Activated naive CD4-positive, alpha-beta T cell treated with anti-CD3 and anti-CD28 coated beads, Interleukin-2, amount 10 ng/mL, durations not matched to agents 7 days and 5 days (primary cell): ENCODE results near the gene PRM1.
A peak's percentile ranks its signal among the peaks of the same experiment; 100 is the strongest.
"Not testable (repeated sequence)": the region's sequence is repeated elsewhere in the genome, so short reads cannot be mapped to it uniquely, and the experiment has no call there.

Experiments
- CTCF ChIA-PET: fragments of 350-600 bp; sonication (Branson Sonifier 250); formaldehyde crosslinking; loops from one replicate; lab custom pipeline; 2021; ENCODE audit warnings: antibody characterized with exemption; lab: Charles Lee
- DNase-seq: peaks from one replicate; pipeline ENCODE4 v3.0.0-alpha.2; 2020
- H3K27ac Mint-ChIP-seq: one replicate; pipeline ENCODE4 v1.8.0; 2021; ENCODE audit warnings: mild to moderate bottlenecking, moderate library complexity, mixed read lengths
- H3K27me3 Mint-ChIP-seq: one replicate; pipeline ENCODE4 v1.8.0; 2021; ENCODE audit warnings: mild to moderate bottlenecking, mixed read lengths
- H3K36me3 Mint-ChIP-seq: one replicate; pipeline ENCODE4 v1.8.0; 2021; ENCODE audit warnings: mixed read lengths
- H3K4me1 Mint-ChIP-seq: one replicate; pipeline ENCODE4 v1.8.0; 2021; ENCODE audit warnings: mixed read lengths
- H3K4me3 Mint-ChIP-seq: one replicate; pipeline ENCODE4 v1.8.0; 2021; ENCODE audit warnings: mild to moderate bottlenecking, moderate library complexity, mixed read lengths
- H3K9me3 Mint-ChIP-seq: one replicate; pipeline ENCODE4 v1.8.0; 2021; ENCODE audit warnings: mixed read lengths

PRM1 gene

DNA sequence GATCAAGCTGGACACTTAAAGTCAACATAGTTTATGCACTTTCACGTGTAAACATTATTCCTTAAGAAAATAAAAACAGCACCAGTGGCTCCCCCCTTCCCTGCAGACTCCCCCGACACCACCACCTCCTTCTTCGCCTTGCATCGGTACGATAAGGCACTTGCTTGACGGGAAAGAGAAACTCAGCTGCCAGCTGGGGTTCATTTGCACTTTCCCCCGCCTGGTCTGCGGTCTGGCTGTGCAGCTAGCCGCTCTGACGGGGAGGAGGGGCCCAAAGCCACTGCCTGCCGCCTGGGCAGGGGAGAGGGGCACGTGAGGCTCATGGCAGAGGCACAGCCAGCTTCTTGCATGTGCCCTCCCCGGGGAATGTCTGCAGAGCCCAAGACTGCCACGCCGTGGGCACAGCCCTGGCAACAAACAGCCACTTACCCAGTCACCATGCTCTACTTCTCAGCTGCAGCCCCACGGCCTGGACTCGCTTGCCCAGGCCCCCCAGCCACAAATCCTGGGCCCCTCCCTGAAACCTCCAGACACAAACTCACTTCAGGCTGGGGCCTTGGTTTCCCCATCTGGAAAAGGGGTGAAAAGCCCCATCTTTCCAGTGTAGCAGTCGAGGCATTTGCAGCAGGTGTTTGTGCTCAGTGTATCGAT is 16.5 kb upstream of the PRM1 start:
- Mint-ChIP-seq H3K27me3 (peaks cover 10% of the 10 kb centered on the region), H3K4me1 (peaks cover 81% of the 10 kb centered on the region), H3K27ac (peak overlapping the region; percentile 84), H3K4me3 (peak overlapping the region; percentile 43), H3K9me3 (no peaks in the 10 kb centered on the region), H3K36me3 (peaks cover 3% of the 10 kb centered on the region)
- CTCF ChIA-PET = interaction anchor here (0.9 to 1.9 kb wide), 8 partner anchors 10 to 326 kb away, joined by 3 to 9 read pairs (median 4); partner anchors contain the start of gene SOCS1
- peak; percentile 90 for DNase-seq

DNA sequence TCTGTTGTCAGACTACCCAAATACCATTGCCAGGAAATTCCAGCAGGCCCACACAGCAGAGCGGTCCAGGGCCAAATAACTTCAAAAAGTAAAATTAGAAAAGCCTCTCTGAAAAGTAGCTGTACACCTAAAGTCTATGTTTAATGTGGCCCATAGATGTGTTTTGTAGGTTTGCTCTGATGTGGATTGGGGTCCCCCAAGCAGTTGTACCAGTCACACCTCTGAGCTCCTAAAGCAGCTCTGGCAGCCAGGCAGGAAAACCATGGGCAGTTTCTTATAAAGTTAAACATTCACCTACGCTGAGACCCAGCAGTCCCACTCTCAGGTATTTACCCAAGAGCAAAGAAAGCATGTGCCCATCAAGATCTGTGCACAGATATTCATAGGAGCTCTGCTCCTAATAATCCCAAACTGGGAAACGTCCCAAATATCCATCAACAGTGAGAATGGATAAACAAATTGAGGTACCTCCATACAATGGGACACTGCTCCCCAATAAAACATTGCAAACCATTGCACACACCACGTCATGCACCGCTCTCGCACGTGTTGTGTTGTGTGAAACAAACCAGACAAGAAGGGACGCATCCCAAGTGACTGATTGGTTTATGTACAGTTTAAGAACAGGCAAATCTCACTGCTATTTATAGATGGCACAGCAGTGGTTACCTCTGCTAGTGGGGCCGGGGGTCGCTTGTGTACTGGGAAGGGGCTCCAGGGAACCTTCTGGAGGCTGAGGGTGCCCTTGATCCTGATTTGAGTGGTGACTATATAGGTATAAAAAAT is 15.8 kb upstream of the PRM1 start:
- peaks cover 16% of the 10 kb centered on the region for H3K27me3 Mint-ChIP-seq
- no peaks in the 10 kb centered on the region for H3K9me3 Mint-ChIP-seq
- H3K36me3 Mint-ChIP-seq = peaks cover 3% of the 10 kb centered on the region
- peaks cover 74% of the 10 kb centered on the region for H3K4me1 Mint-ChIP-seq
- H3K4me3 Mint-ChIP-seq = peak overlapping the region; percentile 46
- CTCF ChIA-PET = interaction anchor here (0.8 to 1.9 kb wide), 7 partner anchors 10 to 326 kb away, joined by 3 to 9 read pairs (median 3); partner anchors contain the start of gene SOCS1
- DNase-seq = no peak
- H3K27ac Mint-ChIP-seq = peak overlapping the region; percentile 84

DNA sequence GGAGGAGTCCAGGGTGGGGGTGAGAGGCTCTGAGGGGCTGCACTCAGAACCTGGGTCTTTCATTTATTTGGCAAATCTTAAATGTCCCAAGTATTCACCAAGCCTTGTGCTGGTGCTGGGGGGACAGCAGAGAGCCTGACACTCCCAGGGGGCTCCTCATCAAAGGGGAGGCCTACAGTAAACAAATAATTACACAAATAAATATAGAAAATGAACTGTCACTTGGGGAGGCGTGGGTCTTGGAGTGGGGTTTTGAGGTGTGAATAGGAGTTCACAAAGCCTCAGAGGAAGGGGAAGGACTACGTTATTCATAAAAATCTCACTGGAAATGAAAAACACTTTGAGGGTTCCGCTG is 15.2 kb upstream of the PRM1 start:
- H3K27ac Mint-ChIP-seq = peak overlapping the region; percentile 84

DNA sequence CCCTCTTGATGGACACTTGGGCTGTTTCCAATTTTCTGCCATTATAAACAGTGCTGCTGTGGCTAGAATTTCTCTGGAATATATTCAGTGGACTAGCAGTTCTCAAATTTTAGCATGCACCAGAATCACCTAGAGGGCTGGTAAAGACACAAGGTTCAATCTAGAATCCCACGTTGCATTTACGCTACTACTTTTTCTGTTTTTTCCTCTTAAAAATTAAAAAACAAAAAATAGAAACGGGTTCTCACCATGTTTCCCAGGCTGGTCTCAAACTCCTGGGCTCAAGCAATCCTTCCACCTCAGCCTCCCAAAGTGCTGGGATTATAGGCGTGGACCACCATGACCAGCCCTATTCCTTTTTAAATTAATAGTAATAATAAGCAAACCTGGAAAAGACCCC is 14.5 kb upstream of the PRM1 start:
- CTCF ChIA-PET = no interaction called here
- H3K36me3 Mint-ChIP-seq = peaks cover 3% of the 10 kb centered on the region
- no peak overlapping the region for H3K27ac Mint-ChIP-seq
- peaks cover 24% of the 10 kb centered on the region for H3K27me3 Mint-ChIP-seq
- peaks cover 68% of the 10 kb centered on the region for H3K4me1 Mint-ChIP-seq
- no peaks in the 10 kb centered on the region for H3K9me3 Mint-ChIP-seq
- no peak overlapping the region for H3K4me3 Mint-ChIP-seq
- no peak for DNase-seq

More for the DNA sequence above, 15.2 kb upstream of the PRM1 start:
- H3K4me1 Mint-ChIP-seq = peaks cover 72% of the 10 kb centered on the region
- no peaks in the 10 kb centered on the region for H3K9me3 Mint-ChIP-seq
- DNase-seq = no peak
- CTCF ChIA-PET = interaction anchor here (0.8 to 1.3 kb wide), 4 partner anchors 15 to 325 kb away, joined by 3 to 4 read pairs (median 3); no protein-coding TSS in a partner anchor
- peaks cover 22% of the 10 kb centered on the region for H3K27me3 Mint-ChIP-seq
- H3K36me3 Mint-ChIP-seq = peaks cover 3% of the 10 kb centered on the region
- H3K4me3 Mint-ChIP-seq = no peak overlapping the region

DNA sequence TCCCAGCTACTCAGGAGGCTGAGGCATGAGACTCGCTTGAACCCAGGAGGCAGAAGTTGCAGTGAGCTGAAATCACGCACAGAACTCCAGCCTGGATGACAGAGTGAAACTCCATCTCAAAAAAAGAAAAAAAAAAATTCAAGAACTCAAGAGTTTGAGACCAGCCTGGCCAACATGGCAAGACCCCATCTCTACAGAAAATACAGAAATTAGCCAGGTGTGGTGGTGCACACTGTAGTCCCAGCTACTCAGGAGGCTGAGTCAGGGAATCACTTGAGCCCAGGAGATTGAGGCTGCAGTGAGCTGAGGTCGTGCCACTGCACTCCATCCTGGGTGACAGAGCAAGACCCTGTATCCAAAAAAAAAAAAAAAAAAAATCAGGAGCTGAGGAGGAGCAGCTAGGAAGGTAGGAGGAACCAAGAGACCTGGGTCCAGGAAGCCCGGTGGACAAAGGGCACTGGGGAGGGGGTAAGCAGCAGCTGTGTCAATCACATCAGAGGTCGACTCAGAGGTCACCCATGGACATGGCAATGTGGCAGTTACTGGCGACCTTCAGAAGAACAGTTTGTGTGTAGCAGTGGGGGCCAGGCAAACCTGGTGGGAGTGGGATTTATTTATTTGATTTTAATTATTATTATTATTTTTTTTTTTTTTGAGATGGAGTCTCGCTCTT is 11.1 kb upstream of the PRM1 start:
- CTCF ChIA-PET = no interaction called here
- Mint-ChIP-seq H3K27ac (no peak overlapping the region), H3K36me3 (peaks cover 3% of the 10 kb centered on the region), H3K27me3 (peaks cover 41% of the 10 kb centered on the region), H3K9me3 (no peaks in the 10 kb centered on the region), H3K4me1 (peaks cover 41% of the 10 kb centered on the region), H3K4me3 (no peak overlapping the region)
- DNase-seq = no peak

DNA sequence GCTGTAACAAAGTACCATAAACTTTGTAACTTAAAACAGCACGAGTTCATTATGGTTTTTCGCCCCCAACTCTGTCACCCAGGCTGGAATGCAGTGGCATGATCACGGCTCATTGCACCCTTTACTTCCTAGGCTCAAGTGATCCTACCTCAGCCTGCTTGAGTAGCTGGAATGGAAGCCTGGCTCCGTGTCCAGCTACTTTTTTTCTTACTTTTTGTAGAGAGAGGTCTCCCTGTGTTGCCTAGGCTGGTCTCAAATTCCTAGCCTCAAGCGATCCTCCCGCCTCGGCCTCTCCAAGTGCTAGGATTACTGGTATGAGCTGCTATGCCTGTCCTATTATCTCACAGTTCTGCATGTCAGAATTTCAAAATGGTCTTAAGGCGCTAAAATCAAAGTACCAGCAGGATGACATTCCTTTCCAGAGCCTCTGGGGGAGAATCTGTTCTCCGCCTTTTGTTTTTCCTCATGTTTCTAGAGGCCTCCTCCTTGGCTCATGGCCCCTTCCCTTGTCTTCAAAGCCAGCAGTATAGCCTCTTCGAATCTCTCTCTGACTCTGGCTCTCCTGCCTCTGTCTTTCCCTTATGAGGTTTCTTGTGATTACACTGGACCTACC is 10.1 kb upstream of the PRM1 start:
- no peak for DNase-seq
- H3K27me3 Mint-ChIP-seq = peaks cover 43% of the 10 kb centered on the region
- H3K36me3 Mint-ChIP-seq = peaks cover 3% of the 10 kb centered on the region
- H3K27ac Mint-ChIP-seq = no peak overlapping the region
- H3K4me3 Mint-ChIP-seq = no peak overlapping the region
- CTCF ChIA-PET = no interaction called here
- no peaks in the 10 kb centered on the region for H3K9me3 Mint-ChIP-seq
- peaks cover 33% of the 10 kb centered on the region for H3K4me1 Mint-ChIP-seq

DNA sequence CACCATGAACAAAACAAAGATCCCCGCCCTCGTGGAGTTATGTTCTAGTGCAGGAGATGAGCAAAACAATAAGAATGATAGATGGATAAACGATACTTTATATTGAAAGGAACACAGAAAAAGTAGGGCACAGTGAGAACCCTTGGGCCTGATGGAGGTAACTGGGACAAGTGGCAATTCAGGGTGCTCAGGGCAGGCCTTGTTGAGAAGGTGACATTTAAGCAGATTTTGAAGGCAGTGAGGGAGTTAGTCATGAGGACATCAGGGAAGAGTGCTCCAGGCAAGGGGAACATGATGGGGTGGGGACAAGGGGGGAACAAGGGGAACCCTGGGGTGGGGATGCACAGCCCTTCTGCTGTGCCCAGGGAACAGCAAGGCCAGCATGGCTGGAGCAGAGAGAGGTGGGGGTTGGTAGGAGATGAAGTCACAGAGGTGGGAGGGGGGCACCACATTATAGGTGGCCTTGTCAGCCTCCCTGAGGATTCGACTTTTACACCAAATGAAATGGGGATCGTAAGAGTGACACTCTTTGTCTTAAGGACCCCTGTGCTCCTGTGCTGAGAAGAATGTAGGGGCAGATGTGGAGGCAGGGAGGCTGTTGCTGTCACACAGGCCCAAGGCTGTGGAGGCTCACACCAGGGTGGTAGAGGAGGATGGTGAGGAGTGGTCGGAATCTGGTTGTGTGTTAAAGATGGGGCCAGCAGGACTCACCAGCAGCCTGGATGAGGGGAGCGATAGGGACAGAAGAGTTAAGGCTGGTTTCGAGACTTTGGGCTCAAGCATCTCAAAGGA is 9.2 kb upstream of the PRM1 start:
- no peak for DNase-seq
- Mint-ChIP-seq H3K9me3 (no peaks in the 10 kb centered on the region), H3K36me3 (peaks cover 3% of the 10 kb centered on the region), H3K27ac (no peak overlapping the region), H3K4me3 (no peak overlapping the region), H3K27me3 (peaks cover 46% of the 10 kb centered on the region), H3K4me1 (peaks cover 27% of the 10 kb centered on the region)
- CTCF ChIA-PET = no interaction called here

DNA sequence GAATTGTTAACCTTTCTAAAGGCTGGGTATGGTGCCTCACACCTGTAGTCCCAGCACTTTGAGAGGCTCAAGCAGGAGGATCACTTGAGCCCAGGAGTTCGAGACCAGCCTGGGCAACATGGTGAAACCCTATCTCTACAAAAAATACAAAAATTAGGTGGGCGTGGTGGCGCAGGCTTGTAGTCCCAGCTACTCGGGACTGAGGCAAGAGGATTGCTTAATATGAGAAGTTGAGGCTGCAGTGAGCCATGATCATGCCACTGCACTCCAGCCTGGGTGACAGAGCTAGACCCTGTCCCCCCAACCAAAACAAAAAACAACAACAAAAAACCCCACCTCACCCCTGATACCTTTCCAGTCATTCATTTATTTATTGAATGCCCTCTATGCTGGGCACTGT is 8.6 kb upstream of the PRM1 start:
- DNase-seq, H3K9me3 Mint-ChIP-seq, H3K27ac Mint-ChIP-seq, H3K36me3 Mint-ChIP-seq, H3K4me3 Mint-ChIP-seq, CTCF ChIA-PET: not testable (repeated sequence)
- peaks cover 21% of the 10 kb centered on the region for H3K4me1 Mint-ChIP-seq
- peaks cover 52% of the 10 kb centered on the region for H3K27me3 Mint-ChIP-seq

DNA sequence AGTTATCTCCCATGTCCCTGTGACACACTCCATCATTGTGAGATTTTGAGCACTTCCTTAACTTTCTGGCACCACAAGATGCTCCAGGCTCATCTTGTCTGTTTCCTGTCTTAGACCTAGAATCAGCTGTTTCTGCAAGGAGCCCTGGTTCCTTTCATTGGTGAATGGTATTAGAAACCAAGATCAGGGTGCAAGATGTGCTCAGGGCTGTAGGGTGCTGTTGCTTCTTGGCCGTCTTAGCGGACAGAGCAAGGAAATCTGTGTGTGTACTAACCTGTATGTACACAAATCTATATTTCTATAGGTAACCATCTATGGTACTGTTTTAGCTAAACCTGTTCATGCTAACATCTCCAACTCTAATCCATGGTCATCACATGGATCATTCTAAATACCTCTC is 8.1 kb upstream of the PRM1 start:
- Mint-ChIP-seq H3K27ac (no peak overlapping the region), H3K36me3 (peaks cover 3% of the 10 kb centered on the region), H3K27me3 (peaks cover 57% of the 10 kb centered on the region), H3K4me1 (peaks cover 21% of the 10 kb centered on the region), H3K9me3 (no peaks in the 10 kb centered on the region), H3K4me3 (no peak overlapping the region)
- CTCF ChIA-PET = no interaction called here
- DNase-seq = no peak

DNA sequence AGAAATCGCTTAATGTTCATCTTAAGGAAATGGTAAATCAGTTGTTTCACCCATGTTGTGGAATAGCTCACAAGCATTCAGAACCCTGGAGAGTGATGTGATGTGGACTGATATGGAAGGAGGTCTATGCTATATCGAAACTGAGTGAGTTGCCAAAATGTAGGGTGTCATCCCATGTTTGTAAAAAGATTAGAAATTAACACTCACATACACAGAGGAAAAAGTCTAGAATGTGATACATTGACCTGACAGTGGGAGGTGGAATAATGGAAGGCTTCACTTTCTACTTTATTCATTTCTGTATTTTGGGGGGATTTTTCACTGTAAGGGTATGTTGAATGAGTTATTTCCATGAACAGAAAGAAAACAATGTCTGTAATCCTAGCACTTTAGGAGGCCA is 4.7 kb upstream of the PRM1 start:
- CTCF ChIA-PET = no interaction called here
- Mint-ChIP-seq H3K36me3 (no peaks in the 10 kb centered on the region), H3K4me3 (no peak overlapping the region), H3K4me1 (peaks cover 12% of the 10 kb centered on the region), H3K9me3 (no peaks in the 10 kb centered on the region), H3K27ac (no peak overlapping the region), H3K27me3 (peaks cover 57% of the 10 kb centered on the region)
- DNase-seq = no peak

DNA sequence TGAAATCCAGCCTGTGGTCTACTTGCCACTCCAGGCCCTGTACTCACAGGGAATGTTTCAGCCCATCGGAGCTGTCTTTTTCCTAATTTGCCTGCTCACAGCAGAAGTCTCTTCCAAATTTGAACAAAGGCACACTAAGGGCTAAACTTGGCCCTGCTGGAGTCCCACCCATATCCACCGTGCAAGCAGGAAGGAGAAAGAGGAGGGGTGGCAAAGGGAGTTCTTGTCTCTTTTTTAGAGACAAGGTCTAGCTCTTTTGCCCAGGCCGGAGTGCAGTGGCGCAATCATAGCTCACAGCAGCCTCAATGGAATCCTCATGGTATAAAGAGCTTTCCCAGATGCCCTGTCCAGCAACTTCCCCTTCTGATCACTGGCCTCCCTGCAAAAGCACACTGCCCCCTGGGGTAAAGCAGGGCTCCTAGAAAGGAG is 2.7 kb upstream of the PRM1 start:
- H3K27ac Mint-ChIP-seq = no peak overlapping the region
- no peak overlapping the region for H3K4me3 Mint-ChIP-seq
- H3K4me1 Mint-ChIP-seq = peaks cover 17% of the 10 kb centered on the region
- H3K9me3 Mint-ChIP-seq = no peaks in the 10 kb centered on the region
- CTCF ChIA-PET = interaction anchor here (1.5 kb wide), 1 partner anchor 74 kb away, joined by 3 read pairs; no protein-coding TSS in a partner anchor
- peaks cover 65% of the 10 kb centered on the region for H3K27me3 Mint-ChIP-seq
- H3K36me3 Mint-ChIP-seq = no peaks in the 10 kb centered on the region
- DNase-seq = no peak

DNA sequence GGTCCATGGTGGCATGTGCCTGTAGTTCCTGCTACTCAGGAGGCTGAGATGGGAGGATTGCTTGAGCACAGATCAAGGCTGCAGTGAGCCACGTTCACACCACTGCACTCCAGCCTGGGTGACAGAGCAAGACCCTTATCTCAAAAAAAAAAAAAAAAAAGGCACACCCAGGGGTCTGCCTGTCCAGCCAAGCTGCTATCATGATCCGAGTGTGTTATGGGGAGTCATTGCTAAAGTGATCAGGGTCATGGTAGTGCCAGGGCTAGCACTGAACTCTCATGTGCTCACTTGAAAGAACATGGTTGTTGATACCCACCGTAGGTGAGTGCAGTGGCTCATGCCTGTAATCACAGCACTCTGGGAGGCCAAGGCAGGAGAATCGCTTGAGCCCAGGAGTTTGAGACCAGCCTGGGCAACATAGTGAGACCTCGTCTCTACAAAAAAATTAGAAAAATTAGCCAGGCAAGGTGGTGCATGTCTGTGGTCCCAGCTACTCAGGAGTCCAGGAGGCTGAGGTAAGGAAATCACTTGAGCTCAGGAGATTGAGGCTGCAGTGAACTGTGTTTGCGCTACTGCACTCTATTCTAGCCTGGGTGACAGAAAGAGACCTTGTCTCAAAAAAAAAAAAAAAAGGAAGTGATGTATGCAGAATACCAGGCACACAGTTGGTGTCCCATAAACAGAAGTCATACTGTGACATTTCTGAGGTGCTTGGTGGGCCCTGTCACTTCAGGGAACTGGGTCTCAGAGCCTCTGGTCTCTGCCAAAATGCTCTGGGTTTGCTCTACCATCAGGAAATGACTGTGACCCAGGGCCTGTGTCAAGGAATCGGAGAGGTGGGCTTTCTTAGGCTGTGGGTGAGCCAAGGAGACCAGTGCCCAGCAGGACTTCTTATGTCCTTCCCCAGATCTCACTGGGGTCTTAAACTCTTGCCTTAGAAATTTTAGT is 2.2 kb downstream of the PRM1 start:
- no peak for DNase-seq
- Mint-ChIP-seq H3K4me3 (no peak overlapping the region), H3K4me1 (peaks cover 14% of the 10 kb centered on the region), H3K9me3 (no peaks in the 10 kb centered on the region), H3K27ac (no peak overlapping the region), H3K36me3 (no peaks in the 10 kb centered on the region), H3K27me3 (peaks cover 76% of the 10 kb centered on the region)
- CTCF ChIA-PET = no interaction called here
